ENCODE data around the gene CPNE8.

CPNE8 gene

GRCh38 chr12:38838056-38838850 is 67.1 kb downstream of the CPNE8 start:
- no peak for DNase-seq

GRCh38 chr12:38831715-38832114 is 73.7 kb downstream of the CPNE8 start:
- no peak for DNase-seq

GRCh38 chr12:38825006-38825405 is 80.4 kb downstream of the CPNE8 start:
- no peak for DNase-seq

- no peak for DNase-seq
Measured at GRCh38 chr12:38823738-38824137, 81.7 kb downstream of the CPNE8 start.

GRCh38 chr12:38823314-38823713 is 82.1 kb downstream of the CPNE8 start:
- no peak for DNase-seq

GRCh38 chr12:38817942-38818341 is 87.4 kb downstream of the CPNE8 start:
- no peak for DNase-seq

GRCh38 chr12:38813923-38814322 is 91.5 kb downstream of the CPNE8 start:
- no peak for DNase-seq

- DNase-seq: no peak
Measured at GRCh38 chr12:38811814-38812356, 93.5 kb downstream of the CPNE8 start.

GRCh38 chr12:38809832-38810231 is 95.6 kb downstream of the CPNE8 start:
- DNase-seq: no peak

GRCh38 chr12:38788106-38788505 is 117.3 kb downstream of the CPNE8 start:
- DNase-seq: no peak

- DNase-seq: no peak
Measured at GRCh38 chr12:38785381-38785780, 120.0 kb downstream of the CPNE8 start.

GRCh38 chr12:38783304-38783703 is 122.1 kb downstream of the CPNE8 start:
- DNase-seq: no peak

GRCh38 chr12:38782359-38782758 is 123.0 kb downstream of the CPNE8 start:
- DNase-seq: no peak

GRCh38 chr12:38776647-38777046 is 128.7 kb downstream of the CPNE8 start:
- no peak for DNase-seq

- no peak for DNase-seq
Measured at GRCh38 chr12:38775457-38775856, 129.9 kb downstream of the CPNE8 start.

- DNase-seq: no peak
Measured at GRCh38 chr12:38772437-38772836, 133.0 kb downstream of the CPNE8 start.

GRCh38 chr12:38771871-38772270 is 133.5 kb downstream of the CPNE8 start:
- no peak for DNase-seq

GRCh38 chr12:38761636-38762342 is 143.6 kb downstream of the CPNE8 start:
- no peak for DNase-seq

GRCh38 chr12:38761111-38761510 is 144.3 kb downstream of the CPNE8 start:
- no peak for DNase-seq

- no peak for DNase-seq
Measured at GRCh38 chr12:38759621-38760020, 145.8 kb downstream of the CPNE8 start.

- DNase-seq: no peak
Measured at GRCh38 chr12:38746744-38747143, 158.6 kb downstream of the CPNE8 start.

GRCh38 chr12:38745601-38746000 is 159.8 kb downstream of the CPNE8 start:
- DNase-seq: no peak

GRCh38 chr12:38744041-38744440 is 161.3 kb downstream of the CPNE8 start:
- DNase-seq: no peak

Data from nucleus accumbens (tissue), 56 donors.